GM21576 (cell line): Measurements from ENCODE around the gene AKAP6.

Source experiments
- ATAC-seq: cut with Tn5 transposase; IDR thresholded peaks from one replicate; pipeline ENCODE4 v1.9.1; 2021; ENCODE audit warnings: mild to moderate bottlenecking, moderate library complexity; ENCODE audit not compliant: unreplicated experiment

AKAP6 gene

GRCh38 chr14:32332415-32333316 lies 3.6 kb downstream of the AKAP6 start:
- ATAC-seq, result no peak

GRCh38 chr14:32336702-32337101 lies 7.6 kb downstream of the AKAP6 start:
- no peak for ATAC-seq

- no peak for ATAC-seq
Observed at GRCh38 chr14:32337759-32338158, 8.7 kb downstream of the AKAP6 start.

- no peak for ATAC-seq
Observed at GRCh38 chr14:32339188-32339587, 10.1 kb downstream of the AKAP6 start.

- no peak for ATAC-seq
Observed at GRCh38 chr14:32341947-32342846, 13.1 kb downstream of the AKAP6 start.

- ATAC-seq, result no peak
Observed at GRCh38 chr14:32342847-32343194, 13.7 kb downstream of the AKAP6 start.

GRCh38 chr14:32343926-32344430 lies 14.9 kb downstream of the AKAP6 start:
- ATAC-seq, result no peak

- ATAC-seq, result no peak
Observed at GRCh38 chr14:32345311-32345791, 16.3 kb downstream of the AKAP6 start.

- no peak for ATAC-seq
Observed at GRCh38 chr14:32349322-32349721, 20.2 kb downstream of the AKAP6 start.

- peak; percentile 100 for ATAC-seq
Observed at GRCh38 chr14:32350020-32350419, 20.9 kb downstream of the AKAP6 start.

GRCh38 chr14:32352631-32353030 lies 23.5 kb downstream of the AKAP6 start:
- no peak for ATAC-seq

- no peak for ATAC-seq
Observed at GRCh38 chr14:32354716-32355115, 25.6 kb downstream of the AKAP6 start.

GRCh38 chr14:32358781-32359180 lies 29.7 kb downstream of the AKAP6 start:
- ATAC-seq, result no peak

- no peak for ATAC-seq
Observed at GRCh38 chr14:32361674-32362073, 32.6 kb downstream of the AKAP6 start.

GRCh38 chr14:32363761-32364160 lies 34.7 kb downstream of the AKAP6 start:
- ATAC-seq, result no peak

GRCh38 chr14:32364941-32365340 lies 35.8 kb downstream of the AKAP6 start:
- ATAC-seq, result no peak

GRCh38 chr14:32366256-32366879 lies 37.3 kb downstream of the AKAP6 start:
- no peak for ATAC-seq

- ATAC-seq, result no peak
Observed at GRCh38 chr14:32366986-32367385, 37.9 kb downstream of the AKAP6 start.

GRCh38 chr14:32367516-32367915 lies 38.4 kb downstream of the AKAP6 start:
- no peak for ATAC-seq

GRCh38 chr14:32368107-32368506 lies 39.0 kb downstream of the AKAP6 start:
- ATAC-seq, result no peak

- no peak for ATAC-seq
Observed at GRCh38 chr14:32370714-32371113, 41.6 kb downstream of the AKAP6 start.
